IMR-90 (cell line): ENCODE measurements around the gene QDPR. TPM values are rescaled to one million over a fixed set of nuclear protein-coding genes. Genes with fewer than 3 reads are reported as not detected.

Source experiments
- ATAC-seq: fragments of 200-7000 bp; cut with Tn5 transposase; 2 replicates; pipeline ENCODE4 v1.9.1; 2020; ENCODE audit warnings: low read depth, mild to moderate bottlenecking, moderate library complexity
- BruUV-seq: library from RNA; stranded (reverse); fragments of 400-500 nt; replicated peaks from 2 replicates; lab custom pipeline; 2021; lab: Mats Ljungman, UMichigan
- CTCF ChIA-PET: fragments of 300-600 bp; formaldehyde crosslinking; extraction: SDS; loops from one replicate; lab custom pipeline; 2021; ENCODE audit warnings: antibody characterized with exemption; lab: Yijun Ruan, JAX
- POLR2A ChIA-PET: fragments of 300-600 bp; sonication (Branson Sonifier 250); formaldehyde crosslinking; loops from one replicate; lab custom pipeline; 2022; ENCODE audit warnings: antibody characterized with exemption; ENCODE audit not compliant: unreplicated experiment; lab: Charles Lee
- DNase-seq: peaks from one replicate; pipeline ENCODE4 v3.0.0; 2013
- H2AFZ ChIP-seq: replicated peaks from 2 replicates; pipeline ENCODE3; 2013; ENCODE audit warnings: low read length, mild to moderate bottlenecking; ENCODE audit not compliant: poor library complexity
- H2AK5ac ChIP-seq: 2 replicates; pipeline ENCODE4 v1.6.1; 2013; ENCODE audit warnings: low read depth, low read length, inconsistent platforms
- H2AK9ac ChIP-seq: replicated peaks from 2 replicates; pipeline ENCODE3; 2013; ENCODE audit warnings: mild to moderate bottlenecking, low read depth, low read length, moderate library complexity; ENCODE audit not compliant: poor library complexity
- H2BK120ac ChIP-seq: 2 replicates; pipeline ENCODE4 v1.6.1; 2013; ENCODE audit warnings: low read depth, low read length, inconsistent platforms
- H2BK15ac ChIP-seq: 3 replicates; pipeline ENCODE4 v1.6.1; 2013; ENCODE audit warnings: low read depth, low read length, inconsistent platforms
- H2BK20ac ChIP-seq: 2 replicates; pipeline ENCODE4 v1.6.1; 2013; ENCODE audit warnings: low read depth, mild to moderate bottlenecking, inconsistent platforms, low read length, moderate library complexity
- H2BK5ac ChIP-seq: 2 replicates; pipeline ENCODE4 v1.6.1; 2013; ENCODE audit warnings: mild to moderate bottlenecking, low read depth, low read length, inconsistent platforms; ENCODE audit not compliant: poor library complexity, severe bottlenecking
- H3K14ac ChIP-seq: replicated peaks from 2 replicates; pipeline ENCODE4 v1.6.1; 2013; ENCODE audit warnings: low read depth, low read length, inconsistent platforms
- H3K18ac ChIP-seq: 2 replicates; pipeline ENCODE4 v1.6.1; 2013; ENCODE audit warnings: low read depth, low read length, control low read depth
- H3K23ac ChIP-seq: 2 replicates; pipeline ENCODE4 v1.6.1; 2013; ENCODE audit warnings: low read depth, low read length, inconsistent platforms
- H3K27ac ChIP-seq: 2 replicates; pipeline ENCODE4 v1.5.1; 2013; ENCODE audit warnings: mild to moderate bottlenecking, control low read depth, low read length; ENCODE audit not compliant: insufficient read depth
- H3K27me3 ChIP-seq: 2 replicates; pipeline ENCODE4 v1.6.1; 2013; ENCODE audit warnings: low read length; ENCODE audit not compliant: control insufficient read depth, insufficient read depth
- H3K36me3 ChIP-seq: 2 replicates; pipeline ENCODE4 v1.6.1; 2013; ENCODE audit warnings: low read length, mixed read lengths; ENCODE audit not compliant: control insufficient read depth, insufficient read depth
- H3K4ac ChIP-seq: 2 replicates; pipeline ENCODE4 v1.6.1; 2013; ENCODE audit warnings: low read depth, low read length, inconsistent platforms
- H3K4me1 ChIP-seq: 2 replicates; pipeline ENCODE4 v1.6.1; 2013; ENCODE audit warnings: low read length, mixed read lengths; ENCODE audit not compliant: control insufficient read depth, insufficient read depth
- H3K4me2 ChIP-seq: 2 replicates; pipeline ENCODE4 v1.6.1; 2013; ENCODE audit warnings: low read depth, mild to moderate bottlenecking, control low read depth, low read length, moderate library complexity
- H3K4me3 ChIP-seq: 2 replicates; pipeline ENCODE4 v1.5.1; 2013; ENCODE audit warnings: low read depth, mild to moderate bottlenecking, control low read depth, low read length, moderate library complexity; ENCODE audit not compliant: insufficient read depth
- H3K56ac ChIP-seq: 2 replicates; pipeline ENCODE4 v1.6.1; 2013; ENCODE audit warnings: low read length, inconsistent platforms; ENCODE audit not compliant: insufficient read depth; ENCODE audit errors: extremely low read depth
- H3K79me1 ChIP-seq, 2 experiments: 2 replicates each; pipeline ENCODE4 v1.6.1; 2013; ENCODE audit warnings: low read length in 2 of 2, inconsistent platforms in 1 of 2, low read depth in 1 of 2
- H3K9ac ChIP-seq: 2 replicates; pipeline ENCODE4 v1.6.1; 2013; ENCODE audit warnings: low read depth, low read length, control low read depth
- H3K9me1 ChIP-seq: 2 replicates; pipeline ENCODE4 v1.6.1; 2013; ENCODE audit warnings: low read length, inconsistent platforms; ENCODE audit not compliant: insufficient read depth
- H3K9me3 ChIP-seq: 2 replicates; pipeline ENCODE4 v1.6.1; 2013; ENCODE audit warnings: low read length; ENCODE audit not compliant: control insufficient read depth, insufficient read depth
- H4K20me1 ChIP-seq: 2 replicates; pipeline ENCODE4 v1.6.1; 2013; ENCODE audit warnings: low read length, inconsistent platforms; ENCODE audit not compliant: insufficient read depth
- H4K5ac ChIP-seq: 2 replicates; pipeline ENCODE4 v1.6.1; 2013; ENCODE audit warnings: mild to moderate bottlenecking, low read depth, low read length, control low read depth
- H4K8ac ChIP-seq, 2 experiments: 2 replicates each; pipeline ENCODE4 v1.6.1; 2013; ENCODE audit warnings: low read depth in 2 of 2, low read length in 2 of 2, control low read depth in 1 of 2, inconsistent platforms in 1 of 2
- H4K91ac ChIP-seq: 2 replicates; pipeline ENCODE4 v1.6.1; 2013; ENCODE audit warnings: low read depth, low read length, inconsistent platforms; ENCODE audit not compliant: insufficient read depth
- CHD1 ChIP-seq: IDR thresholded peaks from 2 replicates; pipeline ENCODE4 v1.6.1; 2012; ENCODE audit warnings: low read depth, low read length, improper control_type of control experiment
- RAD21 ChIP-seq: IDR thresholded peaks from 2 replicates; pipeline ENCODE4 v1.6.1; 2012; ENCODE audit warnings: low read length, improper control_type of control experiment
- USF2 ChIP-seq: fragments of 150-350 bp; IDR thresholded peaks from 2 replicates; pipeline ENCODE4 v1.6.1; 2017; ENCODE audit warnings: mild to moderate bottlenecking, antibody characterized with exemption, low read length, low read depth
- WGBS, 2 experiments: methylation state at CpG; one replicate each; pipeline versions ENCODE4 v1.1.5 to v1.1.7; 2013; ENCODE audit warnings: missing lambda C conversion rate in 2 of 2; ENCODE audit not compliant: insufficient read length in 1 of 2; ENCODE audit errors: extremely low coverage in 2 of 2; 5-methylcytosine and 5-hydroxymethylcytosine counted together
- dilution Hi-C: fragments of 300-500 bp; cut with HindIII; formaldehyde crosslinking; loops from one replicate; pipeline ENCODE4 v1.14.3; 2018; ENCODE audit warnings: low sequenced_read_pairs; ENCODE audit not compliant: unreplicated experiment
- in situ Hi-C: fragments of 300-500 bp; cut with MboI; formaldehyde crosslinking; loops from 3 replicates; pipeline ENCODE4 v1.14.3; 2019; ENCODE audit warnings: low sequenced_read_pairs, inconsistent platforms, mixed read lengths
- intact Hi-C: fragments of 100-400 bp; cut with micrococcal nuclease; formaldehyde crosslinking; loops from 2 replicates; pipeline ENCODE4 v1.10.0; 2022
- polyA plus RNA-seq, 3 experiments: library from polyadenylated mRNA; depleted of rRNA; stranded (reverse); fragments of >200 nt; gene quantifications; 2 replicates each; pipeline ENCODE4 v1.2.3, GENCODE V29; 2012; ENCODE audit warnings: low replicate concordance in 1 of 3
- total RNA-seq: library from RNA; depleted of rRNA; stranded (reverse); fragments of >200 nt; gene quantifications from 2 replicates; pipeline ENCODE4 v1.2.3, GENCODE V29; 2012

Gene QDPR
- total and polyA plus RNA-seq, 2 of the 4 experiments (the other 2 are of a cell fraction) = 10.4 to 31.1 TPM

- H2AK5ac ChIP-seq = no peak overlapping the region
- WGBS, 2 experiments = 100% methylated on average over 1 of the region's 8 CpGs; no CpG with 5 or more reads in 1 of the 2 experiments
These were observed 22.2 kb downstream of the QDPR start for GRCh38 chr4:17489721-17490120.

More at GRCh38 chr4:17489721-17490120, 22.2 kb downstream of the QDPR start:
- Histone ChIP-seq H3K9me1 (peaks cover 3% of the 10 kb centered on the region; the same call in 1 of the 2 replicates), H3K4me2 (no peak overlapping the region), H4K5ac (no peak overlapping the region), H3K9me3 (no peaks in the 10 kb centered on the region), H3K56ac (no peak overlapping the region), H3K36me3 (peaks cover 22% of the 10 kb centered on the region), H3K4me1 (peaks cover 3% of the 10 kb centered on the region; the same call in 1 of the 2 replicates), H3K18ac (no peak overlapping the region), H3K9ac (no peak overlapping the region), H2BK120ac (no peak overlapping the region), H2AFZ (no peak overlapping the region), H4K91ac (no peak overlapping the region), H3K14ac (no peak overlapping the region), H4K8ac (no peak overlapping the region), H2BK5ac (no peak overlapping the region), H3K4me3 (no peak overlapping the region), H3K27me3 (no peaks in the 10 kb centered on the region), H3K79me1 (peaks cover 0 to 4% of the 10 kb centered on the region in 2 experiments; a peak in 2 of 4 replicates), H2AK9ac (no peak overlapping the region), H3K27ac (no peak overlapping the region), H3K23ac (no peak overlapping the region), H2BK20ac (no peak overlapping the region), H2BK15ac (no peak overlapping the region), H4K20me1 (no peaks in the 10 kb centered on the region), H3K4ac (no peak overlapping the region)
- intact Hi-C loops (no loop called here), dilution Hi-C loops (no loop called here), in situ Hi-C loops (no loop called here)
- ATAC-seq = no peak
- TF ChIP-seq RAD21 (no peak), CHD1 (no peak), USF2 (no peak)
- ChIA-PET CTCF (no interaction called here), POLR2A (no interaction called here)
- BruUV-seq = no TSS peak
- DNase-seq = no peak
